GM23338 (cell line): Measurements from ENCODE around the gene RASSF7. TPM values are rescaled to one million over a fixed set of nuclear protein-coding genes. Genes with fewer than 3 reads are reported as not detected.

Experiments
- ATAC-seq: fragments of 200-7000 bp; cut with Tn5 transposase; 3 replicates; pipeline ENCODE4 v1.9.1; 2020
- DNase-seq: peaks from one replicate; pipeline ENCODE4 v3.0.0-alpha.2; 2015; ENCODE audit warnings: low spot score
- H2AFZ ChIP-seq: fragments of 200-600 bp; sonication (generic); 2 replicates; pipeline ENCODE4 v1.8.0; 2016; ENCODE audit warnings: antibody characterized with exemption, mild to moderate bottlenecking, moderate library complexity
- H3F3A ChIP-seq: fragments of 200-600 bp; sonication (generic); replicated peaks from 2 replicates; pipeline ENCODE4 v1.8.0; 2017; ENCODE audit warnings: antibody characterized with exemption, mixed run types, low read depth
- H3K27ac ChIP-seq: fragments of 200-600 bp; sonication (generic); 2 replicates; pipeline ENCODE4 v1.6.1; 2016; ENCODE audit warnings: low read depth
- H3K27me3 ChIP-seq: fragments of 200-600 bp; sonication (generic); 2 replicates; pipeline ENCODE4 v1.8.0; 2016; ENCODE audit warnings: mild to moderate bottlenecking, mixed run types, moderate library complexity; ENCODE audit not compliant: insufficient read depth
- H3K36me3 ChIP-seq: fragments of 200-600 bp; sonication (generic); 2 replicates; pipeline ENCODE4 v1.8.0; 2016; ENCODE audit warnings: mild to moderate bottlenecking; ENCODE audit not compliant: insufficient read depth
- H3K4me1 ChIP-seq: fragments of 200-600 bp; sonication (generic); 2 replicates; pipeline ENCODE4 v1.8.0; 2016; ENCODE audit warnings: mild to moderate bottlenecking, moderate library complexity; ENCODE audit not compliant: insufficient read depth
- H3K4me2 ChIP-seq: fragments of 200-600 bp; sonication (generic); 2 replicates; pipeline ENCODE4 v1.7.1; 2017; ENCODE audit warnings: mixed run types
- H3K4me3 ChIP-seq: fragments of 200-600 bp; sonication (generic); 2 replicates; pipeline ENCODE4 v1.6.1; 2016; ENCODE audit warnings: mixed run types
- H3K79me2 ChIP-seq: fragments of 200-600 bp; sonication (generic); replicated peaks from 2 replicates; pipeline ENCODE4 v1.8.0; 2017; ENCODE audit warnings: mild to moderate bottlenecking; ENCODE audit not compliant: insufficient read depth
- H3K9me2 ChIP-seq: fragments of 200-600 bp; sonication (generic); 2 replicates; pipeline ENCODE4 v1.8.0; 2017; ENCODE audit not compliant: insufficient read depth
- H4K20me1 ChIP-seq: fragments of 200-600 bp; sonication (generic); replicated peaks from 2 replicates; pipeline ENCODE4 v1.8.0; 2017; ENCODE audit warnings: mild to moderate bottlenecking; ENCODE audit not compliant: insufficient read depth
- H3K27ac Mint-ChIP-seq: 2 replicates; pipeline ENCODE4 v1.8.0; 2020; ENCODE audit warnings: inconsistent platforms, mild to moderate bottlenecking, moderate library complexity, mixed read lengths
- H3K27me3 Mint-ChIP-seq: 3 replicates; pipeline ENCODE4 v1.8.0; 2022; ENCODE audit warnings: low read depth, mild to moderate bottlenecking, moderate library complexity, mixed read lengths, inconsistent platforms; ENCODE audit not compliant: insufficient read depth, poor library complexity
- H3K36me3 Mint-ChIP-seq: 3 replicates; pipeline ENCODE4 v1.8.0; 2021; ENCODE audit warnings: low read depth, mild to moderate bottlenecking, inconsistent platforms, moderate library complexity, mixed read lengths
- H3K4me1 Mint-ChIP-seq: 3 replicates; pipeline ENCODE4 v1.8.0; 2020; ENCODE audit warnings: mild to moderate bottlenecking, inconsistent platforms, mixed read lengths
- H3K4me3 Mint-ChIP-seq: 3 replicates; pipeline ENCODE4 v1.8.0; 2021; ENCODE audit warnings: moderate library complexity, mild to moderate bottlenecking, inconsistent platforms, mixed read lengths
- H3K9me3 Mint-ChIP-seq: 3 replicates; pipeline ENCODE4 v1.8.0; 2020; ENCODE audit warnings: moderate library complexity, mild to moderate bottlenecking, inconsistent platforms, mixed read lengths
- CTCF ChIP-seq, 2 experiments: fragments of 200-600 bp in 1 of 2; sonication (generic) in 1 of 2; conservative IDR thresholded peaks; 2 replicates each; pipeline versions ENCODE4 v1.5.1 to v1.6.1; 2016 to 2017; ENCODE audit warnings: antibody characterized with exemption in 2 of 2, low read depth in 2 of 2, mild to moderate bottlenecking in 2 of 2, moderate library complexity in 1 of 2
- EZH2 ChIP-seq: fragments of 200-600 bp; sonication (generic); IDR thresholded peaks from one replicate; pipeline ENCODE4 v1.8.0; 2017; ENCODE audit warnings: antibody characterized with exemption, mild to moderate bottlenecking, low read depth; ENCODE audit not compliant: unreplicated experiment
- JUNB ChIP-seq: IDR thresholded peaks from one replicate; pipeline ENCODE4 v1.6.1; 2016; ENCODE audit warnings: antibody characterized with exemption; ENCODE audit not compliant: unreplicated experiment
- POLR2AphosphoS5 ChIP-seq: IDR thresholded peaks from 2 replicates; pipeline ENCODE4 v1.6.1; 2016; ENCODE audit warnings: antibody characterized with exemption, low read depth
- STAT1 ChIP-seq: IDR thresholded peaks from one replicate; pipeline ENCODE4 v1.6.1; 2016; ENCODE audit warnings: antibody characterized with exemption; ENCODE audit not compliant: unreplicated experiment
- ZNF114 ChIP-seq: fragments of 250-450 bp; sonication (Bioruptor Pico); IDR thresholded peaks from 2 replicates; pipeline ENCODE4 v1.5.0; 2020; ENCODE audit warnings: mild to moderate bottlenecking, moderate library complexity
- ZNF462 ChIP-seq: fragments of 250-450 bp; sonication (Bioruptor Pico); IDR thresholded peaks from 2 replicates; pipeline ENCODE4 v1.5.0; 2020; ENCODE audit warnings: mild to moderate bottlenecking, moderate library complexity
- polyA plus RNA-seq: library from polyadenylated mRNA; unstranded; fragments of >200 nt; fragmentation: Nextera tagmentation; extraction: Ambion mirVana; gene quantifications from 2 replicates; pipeline ENCODE4 v1.2.1, GENCODE V29; 2016
- total RNA-seq: library from RNA; depleted of rRNA; stranded (reverse); fragments of >200 nt; shearing (Covaris generic); gene quantifications from 2 replicates; pipeline ENCODE4 v1.2.3, GENCODE V29; 2014
- TF ChIP-seq, protein P1 (sequence below): IDR thresholded peaks from 2 replicates; pipeline ENCODE4 v1.6.1; 2016; ENCODE audit warnings: antibody characterized with exemption

Gene RASSF7
- total and polyA plus RNA-seq, 2 experiments from 2014 or later = 39.6 to 64.8 TPM

DNA sequence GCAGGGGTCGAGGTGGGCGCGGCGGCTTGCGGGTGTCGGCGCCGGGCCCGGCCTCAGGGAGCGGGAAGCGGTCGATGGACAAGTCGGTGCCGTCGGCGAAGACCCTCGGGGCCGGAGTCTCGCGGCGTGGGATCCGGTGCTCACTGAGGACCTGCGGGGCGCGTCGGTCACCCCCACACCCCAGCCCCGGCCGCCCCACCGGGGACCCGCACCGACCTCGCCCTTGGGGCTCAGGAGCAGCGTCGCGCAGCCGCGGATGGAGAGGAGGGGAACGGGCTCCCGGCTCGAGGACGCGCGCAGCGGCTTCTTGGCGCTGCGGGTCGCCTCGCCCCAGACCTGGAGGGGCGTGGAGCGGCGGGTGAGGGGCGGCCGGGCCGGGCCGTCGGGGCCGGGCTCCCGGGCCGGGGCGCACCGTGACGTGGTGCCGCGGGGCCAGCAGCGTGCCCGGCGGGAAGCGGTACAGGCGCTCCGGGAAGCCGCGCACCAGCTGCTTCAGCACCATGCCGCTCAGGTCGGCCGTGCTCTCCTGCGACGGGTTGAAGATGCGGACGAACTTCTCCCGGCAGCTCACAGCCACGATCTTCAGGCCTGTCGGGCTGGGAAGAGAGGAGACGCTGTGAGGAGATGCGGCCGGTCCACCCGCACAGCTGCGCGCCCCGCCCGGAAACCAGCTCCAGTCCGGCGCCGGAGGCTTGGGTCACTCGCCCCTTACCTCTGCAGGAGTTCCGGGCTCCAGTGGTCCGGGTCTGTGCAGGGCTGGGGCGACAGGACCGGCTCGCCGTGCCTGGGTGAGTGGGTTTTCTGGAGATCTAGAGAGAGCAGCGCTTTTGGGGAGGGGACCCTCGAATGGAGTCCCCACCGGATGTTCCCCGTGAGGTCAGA is 4.7 kb upstream of the RASSF7 start:
- no peaks in the 10 kb centered on the region for H3K36me3 ChIP-seq
- H3K9me2 ChIP-seq = no peaks in the 10 kb centered on the region
- DNase-seq = peak; percentile 57
- peaks cover 10% of the 10 kb centered on the region for H3K4me1 ChIP-seq
- 0 out of 2 replicates have a peak overlapping the region, but pooled peaks have one; percentile 38 for H2AFZ ChIP-seq
- H3F3A ChIP-seq = peaks cover 12% of the 10 kb centered on the region; the same call in 1 of the 2 replicates
- H3K27ac ChIP-seq = no peak overlapping the region
- Mint-ChIP-seq H3K27me3 (peaks cover 28% of the 10 kb centered on the region), H3K27ac (no peak overlapping the region), H3K9me3 (peaks cover 2% of the 10 kb centered on the region; the same call in 1 of the 3 replicates), H3K4me3 (peak overlapping the region; percentile 69), H3K4me1 (peaks cover 11% of the 10 kb centered on the region), H3K36me3 (no peaks in the 10 kb centered on the region)
- no peak for TF ChIP-seq ZNF114 (CRISPR knock-in tag)
- TF ChIP-seq EZH2 = peak; percentile 63
- TF ChIP-seq ZNF462 (CRISPR knock-in tag) = no peak
- TF ChIP-seq POLR2AphosphoS5 = 0 out of 2 replicates have a peak, but pooled peaks have one; percentile 22
- TF ChIP-seq, protein P1, sequence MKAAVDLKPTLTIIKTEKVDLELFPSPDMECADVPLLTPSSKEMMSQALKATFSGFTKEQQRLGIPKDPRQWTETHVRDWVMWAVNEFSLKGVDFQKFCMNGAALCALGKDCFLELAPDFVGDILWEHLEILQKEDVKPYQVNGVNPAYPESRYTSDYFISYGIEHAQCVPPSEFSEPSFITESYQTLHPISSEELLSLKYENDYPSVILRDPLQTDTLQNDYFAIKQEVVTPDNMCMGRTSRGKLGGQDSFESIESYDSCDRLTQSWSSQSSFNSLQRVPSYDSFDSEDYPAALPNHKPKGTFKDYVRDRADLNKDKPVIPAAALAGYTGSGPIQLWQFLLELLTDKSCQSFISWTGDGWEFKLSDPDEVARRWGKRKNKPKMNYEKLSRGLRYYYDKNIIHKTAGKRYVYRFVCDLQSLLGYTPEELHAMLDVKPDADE = no peak
- TF ChIP-seq STAT1 = no peak
- no peak for TF ChIP-seq JUNB
- TF ChIP-seq CTCF (conservative IDR thresholded peaks at IDR 0.05; ENCODE audit: low read depth in 2 of 2) = no peak
- ATAC-seq = peak; percentile 0; the same call in 2 of the 3 replicates
- H3K27me3 ChIP-seq = peaks cover 28% of the 10 kb centered on the region
- peak overlapping the region; percentile 74 for H3K4me3 ChIP-seq
- no peaks in the 10 kb centered on the region for H3K79me2 ChIP-seq
- peak overlapping the region; percentile 90 for H3K4me2 ChIP-seq
- H4K20me1 ChIP-seq = no peaks in the 10 kb centered on the region
